Rectal smooth muscle tissue (tissue), 1 donor: Measurements from ENCODE around the gene NHS.

ENCODE experiments used
- H3K27ac ChIP-seq: one replicate; pipeline ENCODE4 v1.7.0; 2013; ENCODE audit warnings: low read depth, low read length, inconsistent platforms
- H3K27me3 ChIP-seq: one replicate; pipeline ENCODE4 v1.7.0; 2013; ENCODE audit warnings: low read length; ENCODE audit not compliant: control insufficient read depth, insufficient read depth
- H3K36me3 ChIP-seq: one replicate; pipeline ENCODE4 v1.7.0; 2013; ENCODE audit warnings: low read length; ENCODE audit not compliant: control insufficient read depth, insufficient read depth
- H3K4me1 ChIP-seq: one replicate; pipeline ENCODE4 v1.7.0; 2013; ENCODE audit warnings: low read length; ENCODE audit not compliant: control insufficient read depth, insufficient read depth
- H3K4me3 ChIP-seq: one replicate; pipeline ENCODE4 v1.7.0; 2013; ENCODE audit warnings: low read length
- H3K9ac ChIP-seq: one replicate; pipeline ENCODE4 v1.7.0; 2013; ENCODE audit warnings: low read length

Gene NHS

DNA sequence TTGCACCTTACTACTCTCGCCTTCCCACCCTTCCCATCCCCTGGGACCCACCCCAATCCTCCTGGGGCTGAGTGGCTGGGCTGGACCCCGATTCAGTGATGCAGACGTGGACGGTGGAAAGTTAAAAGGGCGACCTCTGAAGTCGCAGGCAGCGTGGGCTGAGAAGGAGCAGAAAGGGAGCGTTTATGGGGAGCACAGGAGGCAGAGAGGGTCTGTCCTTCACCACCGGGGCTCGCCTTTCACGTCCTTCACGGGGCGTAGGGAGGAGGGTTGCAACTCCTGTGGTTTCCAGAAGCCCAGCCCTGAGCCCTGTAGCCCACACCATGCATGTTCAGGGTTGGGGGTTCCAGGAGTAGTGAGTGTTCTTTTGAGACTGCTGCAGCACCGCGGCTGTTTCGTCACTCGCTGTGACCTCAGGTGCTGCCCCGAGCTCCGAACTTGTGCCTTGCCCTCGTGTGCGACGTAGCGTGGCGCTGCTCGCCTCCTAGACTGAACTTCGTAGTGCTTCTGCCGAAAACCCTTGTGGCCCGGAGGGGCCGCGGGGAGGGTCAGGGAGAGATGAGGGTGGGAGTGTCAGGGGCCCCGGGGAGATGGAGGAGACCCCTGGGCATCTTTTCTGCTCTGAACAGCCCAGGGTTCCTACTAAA is 1.6 kb downstream of the NHS start:
- Histone ChIP-seq H3K4me1 (no peaks in the 10 kb centered on the region), H3K27ac (peak overlapping the region; percentile 34), H3K4me3 (peak overlapping the region; percentile 74), H3K36me3 (no peaks in the 10 kb centered on the region), H3K27me3 (no peaks in the 10 kb centered on the region), H3K9ac (no peak overlapping the region)

DNA sequence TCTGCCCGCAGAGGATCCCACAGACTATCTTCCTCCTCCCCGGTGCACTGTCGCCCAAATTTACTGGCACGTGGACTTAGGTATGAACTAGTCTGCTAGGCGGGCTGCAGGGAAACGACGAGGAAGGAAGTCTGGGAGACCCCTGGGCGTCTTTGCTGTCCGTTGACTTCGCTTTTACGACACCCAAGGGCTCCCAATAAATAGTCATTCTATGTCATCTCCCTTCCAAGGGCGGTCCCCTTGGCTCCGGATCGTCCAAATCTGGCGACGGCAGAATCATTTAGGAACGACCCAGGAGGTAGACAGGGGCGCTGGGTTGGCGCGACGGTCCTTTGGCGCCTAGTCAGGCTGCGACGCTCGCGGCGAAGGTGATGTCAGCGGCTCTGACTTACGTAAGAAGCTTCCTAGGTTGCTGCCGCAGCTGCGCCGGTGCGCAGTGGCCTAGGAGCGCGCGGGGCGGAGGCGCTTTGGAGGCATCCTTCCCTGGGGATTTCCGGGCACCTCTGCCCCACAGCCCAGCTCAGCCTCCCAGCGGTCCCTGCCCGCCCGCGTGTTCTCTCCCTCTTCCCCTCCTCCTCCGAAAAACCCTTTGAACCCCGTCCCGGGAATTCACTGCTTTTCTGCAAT is 2.2 kb downstream of the NHS start:
- no peak overlapping the region for H3K9ac ChIP-seq
- no peaks in the 10 kb centered on the region for H3K36me3 ChIP-seq
- no peaks in the 10 kb centered on the region for H3K4me1 ChIP-seq
- no peaks in the 10 kb centered on the region for H3K27me3 ChIP-seq
- peak overlapping the region; percentile 74 for H3K4me3 ChIP-seq
- peak overlapping the region; percentile 9 for H3K27ac ChIP-seq

DNA sequence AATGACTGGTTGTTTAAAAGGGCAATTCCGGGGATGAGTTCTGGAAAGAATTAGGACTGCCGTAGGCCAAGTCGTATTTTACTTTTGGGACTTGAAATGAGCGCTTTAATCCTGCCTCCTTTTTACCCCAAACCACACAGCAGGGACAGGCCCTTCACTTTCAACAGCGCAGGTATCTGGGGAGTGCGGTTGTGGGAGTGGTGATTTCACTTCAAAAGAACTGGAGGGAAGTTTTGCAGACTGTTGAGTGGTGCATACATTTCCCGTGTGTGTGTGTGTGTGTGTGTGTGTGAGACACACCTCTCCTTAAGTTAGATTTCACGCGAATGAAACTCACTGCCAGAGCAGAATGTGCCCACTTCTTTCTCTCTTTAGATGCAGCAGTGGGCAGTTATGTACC is 2.8 kb downstream of the NHS start:
- H3K27ac ChIP-seq = peak overlapping the region; percentile 9
- H3K4me3 ChIP-seq = peak overlapping the region; percentile 74
- H3K27me3 ChIP-seq = no peaks in the 10 kb centered on the region
- H3K36me3 ChIP-seq = no peaks in the 10 kb centered on the region
- no peaks in the 10 kb centered on the region for H3K4me1 ChIP-seq
- no peak overlapping the region for H3K9ac ChIP-seq

DNA sequence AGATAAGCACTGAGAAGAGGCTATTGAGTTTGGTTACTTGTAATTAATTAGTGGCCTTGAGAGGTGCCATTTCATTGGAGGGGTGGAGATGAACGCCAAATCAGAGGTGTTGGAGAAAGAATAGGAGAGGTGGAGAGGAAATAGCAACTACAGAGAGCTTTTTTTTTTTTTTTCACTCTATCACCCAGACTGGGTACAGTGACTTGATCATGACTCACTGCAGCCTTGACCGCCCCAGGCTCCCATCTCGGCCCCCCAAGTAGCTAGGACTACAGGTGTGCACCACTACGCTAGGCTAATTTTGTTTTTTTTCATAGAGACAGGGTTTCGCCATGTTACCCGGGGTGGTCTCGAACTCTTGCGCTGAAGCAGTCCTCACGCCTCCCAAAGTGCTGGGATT is 5.2 kb downstream of the NHS start:
- H3K4me1 ChIP-seq = no peaks in the 10 kb centered on the region
- H3K36me3 ChIP-seq = no peaks in the 10 kb centered on the region
- H3K4me3 ChIP-seq = no peak overlapping the region
- no peaks in the 10 kb centered on the region for H3K27me3 ChIP-seq
- H3K27ac ChIP-seq = no peak overlapping the region
- no peak overlapping the region for H3K9ac ChIP-seq

DNA sequence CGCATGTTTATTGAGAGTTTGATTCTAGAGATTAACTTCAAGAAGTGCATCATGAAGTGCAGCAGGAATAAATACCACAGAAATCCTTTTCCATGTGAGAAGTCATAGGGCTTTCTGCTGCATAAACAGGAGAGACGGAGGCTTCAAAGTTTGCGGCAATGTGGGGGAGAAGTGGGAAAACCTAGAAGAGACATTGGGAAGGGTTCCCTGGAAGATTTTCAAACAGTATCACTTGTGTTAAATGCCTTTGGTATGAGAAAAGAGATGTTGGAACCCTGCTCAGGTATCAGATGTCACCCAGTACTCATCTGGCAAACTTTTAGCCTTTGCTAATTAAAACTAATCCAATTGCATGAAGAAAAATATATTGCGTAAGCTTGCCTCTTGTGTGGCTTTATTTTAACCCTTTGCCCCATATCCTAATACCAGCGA is 15.4 kb downstream of the NHS start:
- no peaks in the 10 kb centered on the region for H3K36me3 ChIP-seq
- no peaks in the 10 kb centered on the region for H3K27me3 ChIP-seq
- H3K4me1 ChIP-seq = no peaks in the 10 kb centered on the region
- H3K27ac ChIP-seq = no peak overlapping the region
- H3K9ac ChIP-seq = no peak overlapping the region
- H3K4me3 ChIP-seq = no peak overlapping the region

DNA sequence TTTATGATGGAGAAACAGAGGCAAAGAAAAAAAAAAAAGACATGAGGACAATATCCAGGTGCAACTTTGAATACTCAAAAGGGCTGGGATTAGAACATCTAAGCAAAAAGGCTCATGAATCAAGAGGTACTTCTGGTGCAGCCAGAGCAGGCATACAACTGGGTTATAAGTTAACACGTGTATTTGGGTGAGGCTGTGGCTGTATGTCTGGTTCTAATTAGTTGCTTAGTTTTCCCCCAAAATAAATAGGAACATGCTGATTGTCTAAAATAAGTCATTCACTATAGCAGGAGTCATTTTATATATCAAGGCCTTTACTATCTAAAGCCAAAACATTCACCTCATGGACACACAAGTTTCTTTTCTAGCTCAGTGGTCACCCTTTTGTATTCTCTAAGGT is 20.2 kb downstream of the NHS start:
- Histone ChIP-seq H3K4me1 (no peaks in the 10 kb centered on the region), H3K27me3 (no peaks in the 10 kb centered on the region), H3K4me3 (no peak overlapping the region), H3K27ac (no peak overlapping the region), H3K36me3 (no peaks in the 10 kb centered on the region), H3K9ac (no peak overlapping the region)

DNA sequence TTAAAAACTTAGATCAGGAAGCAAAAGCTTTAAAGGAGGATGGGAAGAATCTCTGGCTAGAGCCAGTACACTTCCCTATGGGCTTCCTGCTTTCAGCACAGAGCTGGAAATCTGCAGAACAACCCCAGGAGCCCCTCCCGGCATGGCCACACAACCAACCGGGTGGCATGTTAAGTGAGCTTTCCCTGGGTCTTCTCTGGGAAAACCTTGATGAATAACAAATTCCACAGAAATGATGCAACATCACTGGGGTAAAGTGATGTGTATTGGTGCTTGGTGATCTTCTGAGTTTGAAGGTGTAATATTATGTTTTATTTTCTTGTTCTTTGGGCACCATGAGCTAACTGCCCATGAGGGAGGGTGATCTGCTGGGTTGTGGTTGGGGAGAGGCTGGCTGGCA is 22.1 kb downstream of the NHS start:
- H3K36me3 ChIP-seq = no peaks in the 10 kb centered on the region
- H3K4me3 ChIP-seq = no peak overlapping the region
- no peaks in the 10 kb centered on the region for H3K27me3 ChIP-seq
- no peak overlapping the region for H3K9ac ChIP-seq
- no peak overlapping the region for H3K27ac ChIP-seq
- no peaks in the 10 kb centered on the region for H3K4me1 ChIP-seq

DNA sequence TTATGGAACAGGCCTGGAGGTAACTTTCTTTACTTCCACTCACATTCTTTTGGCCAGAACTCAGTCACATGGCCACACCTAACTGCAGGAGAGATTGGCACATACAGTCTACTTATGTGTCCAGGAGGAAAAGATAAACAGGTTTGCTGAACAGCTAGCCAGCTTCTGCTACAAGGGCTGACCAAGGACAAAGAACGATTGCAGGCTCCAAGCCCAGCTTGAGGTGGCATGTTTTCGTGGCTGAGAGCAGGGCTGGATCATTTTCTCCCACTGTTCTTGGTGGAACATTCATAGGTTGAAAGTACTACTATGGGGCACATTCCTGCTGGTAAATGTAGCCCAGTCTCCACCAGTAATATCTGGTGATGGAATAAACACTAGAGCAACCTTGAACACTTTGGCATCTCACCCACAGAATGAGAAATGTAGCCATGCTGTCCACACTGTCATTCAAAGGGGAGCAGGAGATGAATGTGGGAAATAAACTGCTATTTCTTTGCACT is 28.2 kb downstream of the NHS start:
- H3K9ac ChIP-seq = no peak overlapping the region
- no peaks in the 10 kb centered on the region for H3K36me3 ChIP-seq
- peaks cover 2% of the 10 kb centered on the region for H3K4me1 ChIP-seq
- no peak overlapping the region for H3K4me3 ChIP-seq
- H3K27ac ChIP-seq = no peak overlapping the region
- H3K27me3 ChIP-seq = no peaks in the 10 kb centered on the region

DNA sequence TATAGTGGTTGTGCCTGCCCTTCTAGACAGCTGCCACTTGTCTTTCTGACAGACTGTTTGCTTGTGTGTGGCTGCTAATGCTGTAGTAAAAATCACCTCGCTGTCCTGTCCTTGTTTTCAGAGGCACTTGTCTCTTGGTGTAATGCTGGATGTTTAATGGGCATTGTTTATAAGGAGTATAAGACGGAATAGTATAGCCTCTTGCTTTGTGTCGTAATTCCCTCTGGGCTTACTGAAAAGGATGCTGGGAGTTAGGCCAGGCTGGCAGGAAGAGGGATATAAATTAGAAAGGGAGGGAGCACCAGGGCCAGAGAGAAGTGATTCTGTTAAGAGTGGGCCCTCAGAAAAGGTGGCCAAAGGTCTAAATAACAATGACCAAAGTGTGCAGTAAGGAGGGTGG is 29.0 kb downstream of the NHS start:
- no peak overlapping the region for H3K4me3 ChIP-seq
- H3K27me3 ChIP-seq = no peaks in the 10 kb centered on the region
- no peak overlapping the region for H3K9ac ChIP-seq
- peaks cover 2% of the 10 kb centered on the region for H3K4me1 ChIP-seq
- H3K36me3 ChIP-seq = no peaks in the 10 kb centered on the region
- no peak overlapping the region for H3K27ac ChIP-seq

DNA sequence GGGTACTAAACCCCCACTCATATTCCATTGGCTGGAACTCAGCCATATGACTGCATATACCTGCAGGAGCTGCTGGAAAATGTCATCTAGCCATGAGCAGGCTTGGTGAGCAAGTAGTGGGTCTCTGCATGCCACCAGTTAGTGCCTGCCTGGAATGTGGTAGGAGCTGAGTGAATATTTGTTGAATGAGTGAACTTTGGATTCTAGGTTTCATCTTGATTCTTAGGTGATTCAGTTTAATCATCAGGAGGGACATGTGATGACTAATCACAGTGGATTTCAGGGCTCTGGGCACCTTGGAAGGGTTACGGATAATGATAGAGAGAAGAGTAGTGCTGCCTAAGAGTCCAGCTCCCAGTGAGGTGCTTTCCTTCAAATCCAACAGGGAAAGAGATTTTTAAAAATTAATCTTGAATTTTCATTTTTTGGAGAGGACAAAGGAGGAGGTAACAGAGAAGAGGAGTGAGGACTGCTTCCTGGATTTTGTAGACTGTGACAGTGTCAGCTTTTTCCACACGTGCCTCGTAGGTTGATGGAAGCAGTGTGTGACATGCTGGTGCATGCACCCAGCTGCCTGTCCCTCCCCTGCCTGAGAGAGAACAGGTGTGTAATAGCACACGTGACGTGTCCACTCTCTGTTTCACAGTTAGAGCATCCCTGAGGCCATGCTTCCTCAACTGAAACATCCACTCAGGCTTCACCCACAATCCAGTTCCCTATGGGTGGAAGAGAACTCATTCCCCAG is 30.4 kb downstream of the NHS start:
- H3K36me3 ChIP-seq = no peaks in the 10 kb centered on the region
- H3K27me3 ChIP-seq = no peaks in the 10 kb centered on the region
- no peak overlapping the region for H3K9ac ChIP-seq
- H3K4me1 ChIP-seq = peaks cover 2% of the 10 kb centered on the region
- H3K27ac ChIP-seq = no peak overlapping the region
- no peak overlapping the region for H3K4me3 ChIP-seq

DNA sequence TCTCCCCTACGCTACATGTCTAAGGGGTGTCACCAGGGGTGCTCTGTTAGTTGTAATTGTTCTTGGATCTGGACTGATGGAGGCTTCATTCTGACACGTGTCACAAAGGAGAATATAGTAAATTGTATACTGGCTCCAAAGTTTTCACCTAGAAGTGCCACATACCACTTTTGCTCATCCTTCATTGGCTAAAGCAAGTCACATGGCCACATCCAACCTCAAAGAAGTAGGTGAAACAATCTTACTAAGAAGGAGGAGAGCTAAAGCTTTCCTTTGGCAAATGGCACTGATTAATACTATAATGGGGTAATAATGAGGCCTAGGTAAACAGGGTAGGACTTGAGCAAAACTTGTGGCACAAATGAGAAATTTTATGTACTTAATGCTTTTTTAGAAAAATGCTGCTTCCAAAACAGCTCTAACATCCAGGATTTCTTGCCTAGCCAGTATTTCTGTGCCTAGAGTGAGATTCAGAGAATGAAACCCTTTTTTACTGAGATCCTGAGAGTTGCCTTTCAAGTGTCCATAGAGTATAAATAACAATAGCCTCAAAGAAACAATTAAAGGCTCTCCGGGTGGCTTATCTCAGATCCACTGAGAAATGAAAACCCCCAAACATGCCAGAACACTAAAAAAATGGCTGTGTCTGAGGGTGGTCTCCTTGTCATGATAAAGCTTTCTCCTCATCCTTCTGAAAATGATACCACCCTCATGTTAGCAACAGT is 34.7 kb downstream of the NHS start:
- no peaks in the 10 kb centered on the region for H3K36me3 ChIP-seq
- H3K4me3 ChIP-seq = no peak overlapping the region
- no peak overlapping the region for H3K9ac ChIP-seq
- H3K4me1 ChIP-seq = peaks cover 2% of the 10 kb centered on the region
- no peak overlapping the region for H3K27ac ChIP-seq
- peaks cover 2% of the 10 kb centered on the region for H3K27me3 ChIP-seq

DNA sequence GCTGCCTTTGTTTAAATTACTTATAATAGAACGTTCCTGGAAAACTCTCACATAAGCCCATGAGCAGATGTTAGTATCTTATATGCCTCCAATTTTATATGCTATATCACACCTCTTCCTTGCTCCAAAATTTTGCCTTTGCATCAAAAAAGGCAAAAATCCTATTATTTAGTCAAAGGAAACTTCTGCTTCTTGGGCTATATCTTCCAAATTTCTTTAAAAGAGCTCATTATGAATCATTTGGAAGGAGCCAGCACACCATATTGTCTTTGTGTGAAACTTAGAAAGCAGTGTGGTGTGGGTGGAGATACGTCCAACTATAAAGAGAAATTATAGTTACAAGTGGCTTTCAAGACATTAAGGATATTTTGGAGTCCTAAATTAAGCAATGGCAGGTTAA is 35.7 kb downstream of the NHS start:
- H3K4me3 ChIP-seq = no peak overlapping the region
- peaks cover 2% of the 10 kb centered on the region for H3K27me3 ChIP-seq
- peaks cover 2% of the 10 kb centered on the region for H3K4me1 ChIP-seq
- no peaks in the 10 kb centered on the region for H3K36me3 ChIP-seq
- H3K27ac ChIP-seq = no peak overlapping the region
- no peak overlapping the region for H3K9ac ChIP-seq
